SU-DHL-6 (cell line): ENCODE measurements around the gene IFI30.

Experiments
- CTCF ChIP-seq: fragments of 200-600 bp; sonication (generic); IDR thresholded peaks from one replicate; pipeline ENCODE4 v1.5.1; 2017; ENCODE audit warnings: antibody characterized with exemption, mild to moderate bottlenecking, low read length, moderate library complexity; ENCODE audit not compliant: insufficient read depth, poor library complexity, severe bottlenecking
- EZH2phosphoT487 ChIP-seq: fragments of 200-600 bp; sonication (generic), shearing (Covaris generic); conservative IDR thresholded peaks from 2 replicates; pipeline ENCODE4 v1.6.1; 2018; ENCODE audit warnings: mild to moderate bottlenecking, antibody characterized with exemption, low read length, moderate library complexity, mixed read lengths

- no peak for TF ChIP-seq CTCF
- no peak for TF ChIP-seq EZH2phosphoT487
Observed at GRCh38 chr19:18205200-18205892, 31.7 kb downstream of the IFI30 start.
